ENCODE data around the gene CENPX. TPM values are rescaled to one million over a fixed set of nuclear protein-coding genes. Genes with fewer than 3 reads are reported as not detected.
A peak's percentile ranks its signal among the peaks of the same experiment; 100 is the strongest.

CENPX gene
- total RNA-seq, 1 experiment from 2014 or later = 187 TPM

DNA sequence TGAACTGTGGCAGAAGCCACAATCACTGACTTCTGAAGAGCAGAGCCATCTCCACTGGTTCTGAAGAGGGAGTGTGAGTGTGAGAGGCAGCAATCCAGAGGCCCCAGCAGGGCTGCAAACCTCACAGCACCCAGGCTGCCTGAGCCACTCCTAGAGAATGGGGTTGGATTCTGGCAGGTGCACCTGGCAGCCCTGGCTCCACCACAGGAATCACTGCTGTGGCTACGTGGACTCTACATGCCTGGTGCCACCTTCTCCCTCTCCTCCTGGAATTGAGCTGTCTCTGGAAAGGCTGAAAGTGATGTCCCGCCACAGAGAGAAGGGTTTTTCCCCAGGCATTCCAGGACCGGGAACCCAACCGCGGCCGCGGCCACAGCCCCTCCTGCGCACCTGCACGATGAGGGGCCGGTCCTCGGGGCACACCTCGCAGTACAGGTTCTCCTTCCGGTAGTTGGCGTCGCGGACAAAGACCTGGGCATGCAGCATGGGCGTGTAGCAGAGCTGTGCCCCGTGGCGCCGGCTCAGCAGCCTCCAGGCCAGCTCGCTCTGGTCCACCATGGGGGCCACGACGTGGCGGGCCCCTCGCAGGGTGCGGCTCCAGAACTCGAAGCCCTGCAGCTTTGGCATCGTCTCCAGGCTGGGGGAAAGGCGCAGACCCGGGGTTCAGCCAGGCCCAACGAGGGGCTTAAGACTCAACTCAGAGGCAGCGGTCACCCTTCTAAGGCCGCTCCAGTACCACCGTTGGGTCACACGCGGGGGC, 41.9 kb upstream of the CENPX start:
- in situ Hi-C loops (cut with HindIII; ENCODE audit: low pct_unique_long_range_greater_than_20kb, low sequenced_read_pairs) = no loop called here
- no peak; the same call in 1 of the 2 replicates for ATAC-seq
- H3K36me3 ChIP-seq (ENCODE audit: control insufficient read depth, insufficient read depth, low read length) = peaks cover 3% of the 10 kb centered on the region; the same call in 1 of the 2 replicates
- intact Hi-C loops (cut with micrococcal nuclease; ENCODE audit: unreplicated experiment) = no loop called here
- ChIA-PET POLR2A (interaction anchor here (0.5 kb wide), 1 partner anchor 62 kb away, joined by 3 read pairs; no protein-coding TSS in a partner anchor), CTCF (no interaction called here)
- TSS peak; percentile 72 for BruUV-seq (replicated peaks)
- H3K4me1 ChIP-seq (ENCODE audit: control insufficient read depth, insufficient read depth, low read length) = peaks cover 17% of the 10 kb centered on the region
- no peaks in the 10 kb centered on the region for H3K27me3 ChIP-seq (ENCODE audit: control insufficient read depth, insufficient read depth, low read length)
- H3K9me3 ChIP-seq (ENCODE audit: control insufficient read depth, insufficient read depth, low read depth, low read length) = no peaks in the 10 kb centered on the region
- peak overlapping the region; percentile 77 to 88 for H3K4me3 ChIP-seq (ENCODE audit: low read depth in 2 of 2, low read length in 2 of 2)
- TF ChIP-seq, protein P1, sequence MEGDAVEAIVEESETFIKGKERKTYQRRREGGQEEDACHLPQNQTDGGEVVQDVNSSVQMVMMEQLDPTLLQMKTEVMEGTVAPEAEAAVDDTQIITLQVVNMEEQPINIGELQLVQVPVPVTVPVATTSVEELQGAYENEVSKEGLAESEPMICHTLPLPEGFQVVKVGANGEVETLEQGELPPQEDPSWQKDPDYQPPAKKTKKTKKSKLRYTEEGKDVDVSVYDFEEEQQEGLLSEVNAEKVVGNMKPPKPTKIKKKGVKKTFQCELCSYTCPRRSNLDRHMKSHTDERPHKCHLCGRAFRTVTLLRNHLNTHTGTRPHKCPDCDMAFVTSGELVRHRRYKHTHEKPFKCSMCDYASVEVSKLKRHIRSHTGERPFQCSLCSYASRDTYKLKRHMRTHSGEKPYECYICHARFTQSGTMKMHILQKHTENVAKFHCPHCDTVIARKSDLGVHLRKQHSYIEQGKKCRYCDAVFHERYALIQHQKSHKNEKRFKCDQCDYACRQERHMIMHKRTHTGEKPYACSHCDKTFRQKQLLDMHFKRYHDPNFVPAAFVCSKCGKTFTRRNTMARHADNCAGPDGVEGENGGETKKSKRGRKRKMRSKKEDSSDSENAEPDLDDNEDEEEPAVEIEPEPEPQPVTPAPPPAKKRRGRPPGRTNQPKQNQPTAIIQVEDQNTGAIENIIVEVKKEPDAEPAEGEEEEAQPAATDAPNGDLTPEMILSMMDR (IDR thresholded peaks at IDR 0.05) = no peak
- TF ChIP-seq POLR2AphosphoS5 (IDR thresholded peaks at IDR 0.05; ENCODE audit: low read depth, low read length) (no peak), SIN3A (IDR thresholded peaks at IDR 0.05; ENCODE audit: borderline replicate concordance, insufficient read depth, low read depth, low read length) (no peak), TCF7L2 (IDR thresholded peaks at IDR 0.05; ENCODE audit: low read depth, low read length) (no peak)
- TF ChIP-seq, protein P2, sequence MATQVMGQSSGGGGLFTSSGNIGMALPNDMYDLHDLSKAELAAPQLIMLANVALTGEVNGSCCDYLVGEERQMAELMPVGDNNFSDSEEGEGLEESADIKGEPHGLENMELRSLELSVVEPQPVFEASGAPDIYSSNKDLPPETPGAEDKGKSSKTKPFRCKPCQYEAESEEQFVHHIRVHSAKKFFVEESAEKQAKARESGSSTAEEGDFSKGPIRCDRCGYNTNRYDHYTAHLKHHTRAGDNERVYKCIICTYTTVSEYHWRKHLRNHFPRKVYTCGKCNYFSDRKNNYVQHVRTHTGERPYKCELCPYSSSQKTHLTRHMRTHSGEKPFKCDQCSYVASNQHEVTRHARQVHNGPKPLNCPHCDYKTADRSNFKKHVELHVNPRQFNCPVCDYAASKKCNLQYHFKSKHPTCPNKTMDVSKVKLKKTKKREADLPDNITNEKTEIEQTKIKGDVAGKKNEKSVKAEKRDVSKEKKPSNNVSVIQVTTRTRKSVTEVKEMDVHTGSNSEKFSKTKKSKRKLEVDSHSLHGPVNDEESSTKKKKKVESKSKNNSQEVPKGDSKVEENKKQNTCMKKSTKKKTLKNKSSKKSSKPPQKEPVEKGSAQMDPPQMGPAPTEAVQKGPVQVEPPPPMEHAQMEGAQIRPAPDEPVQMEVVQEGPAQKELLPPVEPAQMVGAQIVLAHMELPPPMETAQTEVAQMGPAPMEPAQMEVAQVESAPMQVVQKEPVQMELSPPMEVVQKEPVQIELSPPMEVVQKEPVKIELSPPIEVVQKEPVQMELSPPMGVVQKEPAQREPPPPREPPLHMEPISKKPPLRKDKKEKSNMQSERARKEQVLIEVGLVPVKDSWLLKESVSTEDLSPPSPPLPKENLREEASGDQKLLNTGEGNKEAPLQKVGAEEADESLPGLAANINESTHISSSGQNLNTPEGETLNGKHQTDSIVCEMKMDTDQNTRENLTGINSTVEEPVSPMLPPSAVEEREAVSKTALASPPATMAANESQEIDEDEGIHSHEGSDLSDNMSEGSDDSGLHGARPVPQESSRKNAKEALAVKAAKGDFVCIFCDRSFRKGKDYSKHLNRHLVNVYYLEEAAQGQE (IDR thresholded peaks at IDR 0.05; ENCODE audit: insufficient read depth in 1 of 2, low read depth in 2 of 2, low read length in 1 of 2) = no peak
- DNase-seq (ENCODE audit: low read depth, low spot score) = no peak
- H3K27ac ChIP-seq (ENCODE audit: low read length) = peak overlapping the region; percentile 90

DNA sequence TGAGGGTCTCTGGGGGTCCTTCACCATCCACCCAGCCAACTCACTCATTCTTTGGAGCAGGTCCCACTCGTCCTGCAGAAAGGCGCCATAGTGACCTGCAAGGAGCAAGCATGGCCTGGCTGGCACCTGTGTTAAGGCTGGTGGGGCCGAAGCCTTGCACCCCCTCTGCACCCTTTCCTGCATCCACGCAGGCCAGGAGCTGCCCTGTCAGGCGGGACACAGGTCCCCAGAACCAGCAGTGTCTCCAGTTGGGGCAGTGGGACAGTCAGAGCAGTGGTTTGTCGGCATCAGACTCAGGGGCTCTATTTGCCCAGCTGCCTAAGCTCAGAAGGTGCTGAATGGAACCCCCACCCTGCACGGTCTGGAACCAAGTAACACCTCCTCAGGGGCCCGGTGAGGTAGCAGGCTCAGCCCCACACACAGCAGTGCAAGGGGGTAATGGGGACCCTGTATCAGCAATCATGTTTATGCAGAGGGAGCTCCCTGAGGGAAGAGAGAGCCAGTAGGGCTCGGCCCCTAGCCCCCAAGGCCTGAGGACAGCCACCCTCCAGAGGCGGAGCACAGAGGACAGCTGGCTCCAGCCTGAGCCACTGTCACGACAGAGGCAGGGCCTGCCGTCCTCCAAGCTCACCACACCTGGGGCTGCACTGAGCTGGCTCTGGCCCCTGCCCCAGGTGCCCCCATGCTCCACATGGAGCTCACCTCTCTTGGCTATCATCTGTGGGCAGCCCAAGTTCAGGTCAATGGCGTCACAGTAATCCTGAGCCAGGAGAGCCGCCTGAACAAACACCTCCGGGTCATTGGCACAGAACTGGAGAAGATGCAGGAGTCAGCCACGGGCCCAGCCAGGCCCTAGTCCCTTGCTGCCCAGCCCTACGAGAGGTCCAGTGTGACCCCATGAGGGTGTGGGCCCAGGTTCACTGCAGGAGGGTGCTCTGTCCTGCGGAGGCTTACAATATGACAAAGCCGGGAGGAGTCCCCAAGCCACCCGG, 41.0 kb upstream of the CENPX start:
- ChIA-PET CTCF (no interaction called here), POLR2A (interaction anchor here (0.5 kb wide), 1 partner anchor 63 kb away, joined by 3 read pairs; no protein-coding TSS in a partner anchor)
- H3K4me1 ChIP-seq (ENCODE audit: control insufficient read depth, insufficient read depth, low read length) = peaks cover 17% of the 10 kb centered on the region
- H3K4me3 ChIP-seq (ENCODE audit: low read depth in 2 of 2, low read length in 2 of 2) = peak overlapping the region in 1 of 2 experiments; percentile 77; a peak in 2 of 4 replicates
- H3K36me3 ChIP-seq (ENCODE audit: control insufficient read depth, insufficient read depth, low read length) = peaks cover 3% of the 10 kb centered on the region; the same call in 1 of the 2 replicates
- intact Hi-C loops (cut with micrococcal nuclease; ENCODE audit: unreplicated experiment) = no loop called here
- H3K27ac ChIP-seq (ENCODE audit: low read length) = peak overlapping the region; percentile 90
- no TSS peak for BruUV-seq (replicated peaks)
- no peaks in the 10 kb centered on the region for H3K27me3 ChIP-seq (ENCODE audit: control insufficient read depth, insufficient read depth, low read length)
- DNase-seq (ENCODE audit: low read depth, low spot score) (no peak), ATAC-seq (no peak)
- TF ChIP-seq, protein P1 (IDR thresholded peaks at IDR 0.05) = no peak
- TF ChIP-seq SIN3A (IDR thresholded peaks at IDR 0.05; ENCODE audit: borderline replicate concordance, insufficient read depth, low read depth, low read length) (no peak), POLR2AphosphoS5 (IDR thresholded peaks at IDR 0.05; ENCODE audit: low read depth, low read length) (no peak), TCF7L2 (IDR thresholded peaks at IDR 0.05; ENCODE audit: low read depth, low read length) (no peak)
- TF ChIP-seq, protein P2 (IDR thresholded peaks at IDR 0.05; ENCODE audit: insufficient read depth in 1 of 2, low read depth in 2 of 2, low read length in 1 of 2) = no peak
- in situ Hi-C loops (cut with HindIII; ENCODE audit: low pct_unique_long_range_greater_than_20kb, low sequenced_read_pairs) = no loop called here
- no peaks in the 10 kb centered on the region for H3K9me3 ChIP-seq (ENCODE audit: control insufficient read depth, insufficient read depth, low read depth, low read length)
